Measurements from ENCODE around the gene NEK7. TPM values are rescaled to one million over a fixed set of nuclear protein-coding genes. Genes with fewer than 3 reads are reported as not detected.

Gene NEK7
- total RNA-seq, 2 donors from 2014 or later, result 24.2 to 26.8 TPM

- Histone ChIP-seq H3K4me3 (ENCODE audit: low read length) (no peak overlapping the region), H3K27me3 (ENCODE audit: control insufficient read depth, insufficient read depth, low read length, poor library complexity, severe bottlenecking) (no peaks in the 10 kb centered on the region), H3K27ac (ENCODE audit: low read depth, low read length) (no peak overlapping the region), H3K9me3 (ENCODE audit: control insufficient read depth, low read length) (no peaks in the 10 kb centered on the region), H3K4me1 (ENCODE audit: control insufficient read depth, insufficient read depth, low read length) (no peaks in the 10 kb centered on the region), H3K9ac (ENCODE audit: extremely low read depth, low read length, poor library complexity, severe bottlenecking) (no peak overlapping the region), H3K36me3 (ENCODE audit: control insufficient read depth, insufficient read depth, low read length) (no peaks in the 10 kb centered on the region)
- Mint-ChIP-seq H3K36me3 (ENCODE audit: low read depth) (peaks cover 2% of the 10 kb centered on the region), H3K27me3 (ENCODE audit: insufficient read depth) (peaks cover 1% of the 10 kb centered on the region), H3K27ac (no peak overlapping the region), H3K4me3 (no peak overlapping the region), H3K9me3 (no peaks in the 10 kb centered on the region), H3K4me1 (no peaks in the 10 kb centered on the region)
- no peak for DNase-seq
- WGBS, 2 experiments (ENCODE audit: insufficient coverage in 1 of 2, insufficient read length in 1 of 2), result 91 to 100% methylated on average over 1 to 3 of the region's 3 CpGs
- TF ChIP-seq CTCF (conservative IDR thresholded peaks at IDR 0.05), result no peak
These were observed 169.4 kb downstream of the NEK7 start for GRCh38 chr1:198326232-198326631.

- Histone ChIP-seq H3K27me3 (ENCODE audit: control insufficient read depth, insufficient read depth, low read length, poor library complexity, severe bottlenecking) (no peaks in the 10 kb centered on the region), H3K27ac (ENCODE audit: low read depth, low read length) (no peak overlapping the region), H3K4me1 (ENCODE audit: control insufficient read depth, insufficient read depth, low read length) (no peaks in the 10 kb centered on the region), H3K9me3 (ENCODE audit: control insufficient read depth, low read length) (no peaks in the 10 kb centered on the region), H3K36me3 (ENCODE audit: control insufficient read depth, insufficient read depth, low read length) (no peaks in the 10 kb centered on the region), H3K4me3 (ENCODE audit: low read length) (no peak overlapping the region), H3K9ac (ENCODE audit: extremely low read depth, low read length, poor library complexity, severe bottlenecking) (no peak overlapping the region)
- Mint-ChIP-seq H3K4me3 (no peak overlapping the region), H3K4me1 (no peaks in the 10 kb centered on the region), H3K36me3 (ENCODE audit: low read depth) (peaks cover 2% of the 10 kb centered on the region), H3K27me3 (ENCODE audit: insufficient read depth) (peaks cover 2% of the 10 kb centered on the region), H3K9me3 (no peaks in the 10 kb centered on the region), H3K27ac (no peak overlapping the region)
- 89 to 100% methylated on average over 2 to 4 of the region's 4 CpGs for WGBS, 2 experiments (ENCODE audit: insufficient coverage in 1 of 2, insufficient read length in 1 of 2)
- DNase-seq, result no peak
- TF ChIP-seq CTCF (conservative IDR thresholded peaks at IDR 0.05), result no peak
These were observed 170.1 kb downstream of the NEK7 start for GRCh38 chr1:198326915-198327314.

- no peak for TF ChIP-seq CTCF (conservative IDR thresholded peaks at IDR 0.05)
- Histone ChIP-seq H3K9ac (ENCODE audit: extremely low read depth, low read length, poor library complexity, severe bottlenecking) (no peak overlapping the region), H3K36me3 (ENCODE audit: control insufficient read depth, insufficient read depth, low read length) (no peaks in the 10 kb centered on the region), H3K27ac (ENCODE audit: low read depth, low read length) (no peak overlapping the region), H3K4me3 (ENCODE audit: low read length) (no peak overlapping the region), H3K4me1 (ENCODE audit: control insufficient read depth, insufficient read depth, low read length) (no peaks in the 10 kb centered on the region), H3K27me3 (ENCODE audit: control insufficient read depth, insufficient read depth, low read length, poor library complexity, severe bottlenecking) (no peaks in the 10 kb centered on the region), H3K9me3 (ENCODE audit: control insufficient read depth, low read length) (no peaks in the 10 kb centered on the region)
- Mint-ChIP-seq H3K36me3 (ENCODE audit: low read depth) (no peaks in the 10 kb centered on the region), H3K4me1 (no peaks in the 10 kb centered on the region), H3K9me3 (no peaks in the 10 kb centered on the region), H3K4me3 (no peak overlapping the region), H3K27ac (no peak overlapping the region), H3K27me3 (ENCODE audit: insufficient read depth) (peaks cover 2% of the 10 kb centered on the region)
- WGBS, 2 experiments (ENCODE audit: insufficient coverage in 1 of 2, insufficient read length in 1 of 2), result 93 to 97% methylated on average over 4 to 10 of the region's 10 CpGs
- no peak for DNase-seq
These were observed 171.7 kb downstream of the NEK7 start for GRCh38 chr1:198328458-198329032.

All from endodermal cell (in vitro differentiated cells).